ENCODE data around the gene SUSD3.

The SUSD3 gene

GRCh38 chr9:93112864-93113389, 54.4 kb downstream of the SUSD3 start:
- Histone ChIP-seq H2AFZ (ENCODE audit: low read depth, low read length) (no peak overlapping the region), H3K79me2 (ENCODE audit: low read length) (no peaks in the 10 kb centered on the region), H3K4me3 (ENCODE audit: low read length) (no peak overlapping the region), H3K36me3 (replicated peaks; ENCODE audit: low read depth, low read length) (no peaks in the 10 kb centered on the region), H3K9me3 (ENCODE audit: insufficient read depth, low read length) (no peaks in the 10 kb centered on the region), H3K27me3 (ENCODE audit: low read depth, low read length) (no peaks in the 10 kb centered on the region), H4K20me1 (ENCODE audit: insufficient read depth, low read length) (no peaks in the 10 kb centered on the region), H3K4me2 (ENCODE audit: low read length) (no peak overlapping the region), H3K4me1 (ENCODE audit: low read length) (peaks cover 26% of the 10 kb centered on the region), H3K27ac (ENCODE audit: low read length) (no peak overlapping the region), H3K9ac (ENCODE audit: low read length) (no peak overlapping the region)
- TF ChIP-seq CTCF (IDR thresholded peaks at IDR 0.05; ENCODE audit: low read depth, low read length) (no peak), EZH2phosphoT487 (IDR thresholded peaks at IDR 0.05; ENCODE audit: low read depth) (no peak)

- TF ChIP-seq EZH2phosphoT487 (IDR thresholded peaks at IDR 0.05; ENCODE audit: low read depth) (no peak), CTCF (IDR thresholded peaks at IDR 0.05; ENCODE audit: low read depth, low read length) (no peak)
- no peaks in the 10 kb centered on the region for H3K36me3 ChIP-seq (replicated peaks; ENCODE audit: low read depth, low read length)
- no peaks in the 10 kb centered on the region for H3K27me3 ChIP-seq (ENCODE audit: low read depth, low read length)
- no peak overlapping the region for H3K27ac ChIP-seq (ENCODE audit: low read length)
- no peak overlapping the region for H2AFZ ChIP-seq (ENCODE audit: low read depth, low read length)
- H3K4me1 ChIP-seq (ENCODE audit: low read length), result peaks cover 12% of the 10 kb centered on the region
- no peaks in the 10 kb centered on the region for H4K20me1 ChIP-seq (ENCODE audit: insufficient read depth, low read length)
- H3K4me2 ChIP-seq (ENCODE audit: low read length), result no peak overlapping the region
- no peak overlapping the region for H3K4me3 ChIP-seq (ENCODE audit: low read length)
- no peaks in the 10 kb centered on the region for H3K9me3 ChIP-seq (ENCODE audit: insufficient read depth, low read length)
- no peak overlapping the region for H3K9ac ChIP-seq (ENCODE audit: low read length)
- no peaks in the 10 kb centered on the region for H3K79me2 ChIP-seq (ENCODE audit: low read length)
Observed at GRCh38 chr9:93114169-93114983, 55.9 kb downstream of the SUSD3 start.

- Histone ChIP-seq H3K9me3 (ENCODE audit: insufficient read depth, low read length) (no peaks in the 10 kb centered on the region), H3K4me2 (ENCODE audit: low read length) (no peak overlapping the region), H3K9ac (ENCODE audit: low read length) (no peak overlapping the region), H2AFZ (ENCODE audit: low read depth, low read length) (no peak overlapping the region), H3K27ac (ENCODE audit: low read length) (no peak overlapping the region), H3K79me2 (ENCODE audit: low read length) (no peaks in the 10 kb centered on the region), H4K20me1 (ENCODE audit: insufficient read depth, low read length) (no peaks in the 10 kb centered on the region), H3K36me3 (replicated peaks; ENCODE audit: low read depth, low read length) (no peaks in the 10 kb centered on the region), H3K4me1 (ENCODE audit: low read length) (peaks cover 12% of the 10 kb centered on the region), H3K4me3 (ENCODE audit: low read length) (no peak overlapping the region), H3K27me3 (ENCODE audit: low read depth, low read length) (no peaks in the 10 kb centered on the region)
- TF ChIP-seq EZH2phosphoT487 (IDR thresholded peaks at IDR 0.05; ENCODE audit: low read depth) (no peak), CTCF (IDR thresholded peaks at IDR 0.05; ENCODE audit: low read depth, low read length) (no peak)
Observed at GRCh38 chr9:93114984-93115335, 56.5 kb downstream of the SUSD3 start.

GRCh38 chr9:93115486-93116071, 57.1 kb downstream of the SUSD3 start:
- no peak for TF ChIP-seq EZH2phosphoT487 (IDR thresholded peaks at IDR 0.05; ENCODE audit: low read depth)
- TF ChIP-seq CTCF (IDR thresholded peaks at IDR 0.05; ENCODE audit: low read depth, low read length), result no peak
- Histone ChIP-seq H4K20me1 (ENCODE audit: insufficient read depth, low read length) (no peaks in the 10 kb centered on the region), H3K4me1 (ENCODE audit: low read length) (peaks cover 12% of the 10 kb centered on the region), H3K79me2 (ENCODE audit: low read length) (no peaks in the 10 kb centered on the region), H3K27ac (ENCODE audit: low read length) (no peak overlapping the region), H3K9me3 (ENCODE audit: insufficient read depth, low read length) (no peaks in the 10 kb centered on the region), H3K9ac (ENCODE audit: low read length) (no peak overlapping the region), H2AFZ (ENCODE audit: low read depth, low read length) (no peak overlapping the region), H3K4me2 (ENCODE audit: low read length) (no peak overlapping the region), H3K36me3 (replicated peaks; ENCODE audit: low read depth, low read length) (no peaks in the 10 kb centered on the region), H3K27me3 (ENCODE audit: low read depth, low read length) (no peaks in the 10 kb centered on the region), H3K4me3 (ENCODE audit: low read length) (no peak overlapping the region)
